AG04450 (cell line): ENCODE data around the gene CRYL1. TPM values are rescaled to one million over a fixed set of nuclear protein-coding genes. Genes with fewer than 3 reads are reported as not detected.

ENCODE experiments used
- CTCF ChIA-PET: fragments of 300-600, 350-600 bp; formaldehyde crosslinking; extraction: SDS; loops from one replicate; lab custom pipeline; 2022; ENCODE audit warnings: antibody characterized with exemption, inconsistent platforms; lab: Charles Lee
- POLR2A ChIA-PET: fragments of 350-600 bp; formaldehyde crosslinking; extraction: SDS; loops from one replicate; lab custom pipeline; 2021; ENCODE audit warnings: antibody characterized with exemption, inconsistent platforms; lab: Yijun Ruan, JAX
- DNase-seq: peaks from one replicate; pipeline ENCODE4 v3.0.0-alpha.2; 2011; ENCODE audit warnings: low read depth, low spot score
- H3K27ac ChIP-seq: one replicate; pipeline ENCODE4 v1.5.1; 2012; ENCODE audit warnings: low read depth, low read length, control low read depth
- H3K27me3 ChIP-seq: one replicate; pipeline ENCODE4 v1.6.0; 2012; ENCODE audit warnings: low read length; ENCODE audit not compliant: control insufficient read depth, insufficient read depth
- H3K4me3 ChIP-seq: 2 replicates; pipeline ENCODE4 v1.5.1; 2011; ENCODE audit warnings: mild to moderate bottlenecking, low read depth, low read length, control low read depth
- H3K9me3 ChIP-seq: 2 replicates; pipeline ENCODE4 v1.5.1; 2012; ENCODE audit warnings: low read length; ENCODE audit not compliant: control insufficient read depth, insufficient read depth
- polyA plus RNA-seq: library from polyadenylated mRNA; depleted of rRNA; stranded (reverse); fragments of >200 nt; gene quantifications from 2 replicates; pipeline ENCODE4 v1.2.3, GENCODE V29; 2011
- TF ChIP-seq, protein P1 (sequence below): IDR thresholded peaks from 2 replicates; pipeline ENCODE4 v1.5.1; 2011; ENCODE audit warnings: low read depth, low read length, control low read depth, inconsistent platforms

CRYL1 gene
- polyA plus RNA-seq, 1 experiment: 21.6 TPM

DNA sequence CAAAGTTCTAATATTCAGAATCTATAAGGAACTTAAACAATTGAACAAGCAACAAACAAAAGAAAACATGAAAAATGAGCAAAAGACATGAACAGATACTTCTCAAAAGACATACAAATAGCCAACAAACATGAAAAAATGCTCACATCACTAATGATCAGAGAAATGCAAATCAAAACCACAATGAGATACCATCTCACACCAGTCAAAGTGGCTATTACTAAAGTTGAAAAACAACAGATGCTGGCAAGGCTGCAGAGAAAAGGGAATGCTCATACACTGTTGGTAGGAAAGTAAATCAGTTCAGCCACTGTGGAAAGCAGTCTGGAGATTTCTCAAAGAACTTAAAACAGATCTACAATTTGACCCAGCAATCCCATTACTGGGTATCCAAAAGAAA, 74.3 kb downstream of the CRYL1 start:
- H3K27me3 ChIP-seq: no peaks in the 10 kb centered on the region
- no peak overlapping the region for H3K27ac ChIP-seq
- ChIA-PET CTCF (interaction anchor here (0.6 kb wide), 1 partner anchor 254 kb away, joined by 6 read pairs; no protein-coding TSS in a partner anchor), POLR2A (no interaction called here)
- DNase-seq: no peak
- H3K9me3 ChIP-seq: peaks cover 5% of the 10 kb centered on the region; the same call in 1 of the 2 replicates
- H3K4me3 ChIP-seq: no peak overlapping the region
- TF ChIP-seq, protein P1, sequence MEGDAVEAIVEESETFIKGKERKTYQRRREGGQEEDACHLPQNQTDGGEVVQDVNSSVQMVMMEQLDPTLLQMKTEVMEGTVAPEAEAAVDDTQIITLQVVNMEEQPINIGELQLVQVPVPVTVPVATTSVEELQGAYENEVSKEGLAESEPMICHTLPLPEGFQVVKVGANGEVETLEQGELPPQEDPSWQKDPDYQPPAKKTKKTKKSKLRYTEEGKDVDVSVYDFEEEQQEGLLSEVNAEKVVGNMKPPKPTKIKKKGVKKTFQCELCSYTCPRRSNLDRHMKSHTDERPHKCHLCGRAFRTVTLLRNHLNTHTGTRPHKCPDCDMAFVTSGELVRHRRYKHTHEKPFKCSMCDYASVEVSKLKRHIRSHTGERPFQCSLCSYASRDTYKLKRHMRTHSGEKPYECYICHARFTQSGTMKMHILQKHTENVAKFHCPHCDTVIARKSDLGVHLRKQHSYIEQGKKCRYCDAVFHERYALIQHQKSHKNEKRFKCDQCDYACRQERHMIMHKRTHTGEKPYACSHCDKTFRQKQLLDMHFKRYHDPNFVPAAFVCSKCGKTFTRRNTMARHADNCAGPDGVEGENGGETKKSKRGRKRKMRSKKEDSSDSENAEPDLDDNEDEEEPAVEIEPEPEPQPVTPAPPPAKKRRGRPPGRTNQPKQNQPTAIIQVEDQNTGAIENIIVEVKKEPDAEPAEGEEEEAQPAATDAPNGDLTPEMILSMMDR: no peak

DNA sequence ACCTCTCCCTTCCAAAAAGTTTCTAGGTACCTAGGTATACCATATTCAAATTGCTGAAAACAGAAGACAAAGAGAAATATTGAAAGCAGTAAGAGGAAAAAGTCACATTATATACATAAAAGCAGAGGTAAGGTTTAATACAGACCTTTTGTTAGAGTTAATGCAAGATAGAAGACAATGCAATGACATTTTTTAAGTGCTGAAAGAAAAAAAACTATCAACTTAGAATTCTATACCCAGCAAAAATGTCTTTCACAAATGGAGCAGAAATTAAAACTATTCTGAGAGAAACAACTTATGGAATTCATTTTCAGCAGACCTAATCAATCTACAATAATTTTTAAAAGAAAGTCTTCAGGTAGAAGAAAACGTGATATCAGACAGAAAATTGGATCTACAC, 77.2 kb downstream of the CRYL1 start:
- CTCF ChIA-PET: interaction anchor here (0.5 to 1.0 kb wide), 3 partner anchors 251 to 266 kb away, joined by 3 to 7 read pairs (median 4); no protein-coding TSS in a partner anchor
- TF ChIP-seq, protein P1: no peak
- POLR2A ChIA-PET: no interaction called here

DNA sequence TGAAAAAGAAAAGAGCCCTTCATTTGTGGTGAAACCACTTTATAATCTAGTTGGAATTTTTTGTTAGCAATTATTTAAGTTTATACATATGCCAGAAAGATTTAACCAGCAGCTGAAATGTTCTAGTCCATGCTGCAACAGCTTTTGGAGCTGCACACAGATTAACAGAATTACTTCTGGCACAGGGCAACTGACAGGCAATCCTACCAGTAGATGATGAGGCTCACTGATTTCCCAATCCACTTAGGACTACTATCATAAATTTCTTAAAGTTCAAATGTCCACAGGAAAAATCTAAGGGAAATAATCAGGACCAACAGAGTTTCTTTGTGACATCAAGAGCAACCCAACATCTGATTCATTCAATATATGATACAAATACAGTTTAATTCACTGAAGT, 78.8 kb downstream of the CRYL1 start:
- H3K27me3 ChIP-seq: no peaks in the 10 kb centered on the region
- H3K4me3 ChIP-seq: no peak overlapping the region
- DNase-seq: no peak
- ChIA-PET CTCF (no interaction called here), POLR2A (no interaction called here)
- H3K9me3 ChIP-seq: peaks cover 5% of the 10 kb centered on the region; the same call in 1 of the 2 replicates
- no peak overlapping the region for H3K27ac ChIP-seq
- TF ChIP-seq, protein P1: no peak

More for the DNA sequence above, 77.2 kb downstream of the CRYL1 start:
- Histone ChIP-seq H3K9me3 (peaks cover 5% of the 10 kb centered on the region; the same call in 1 of the 2 replicates), H3K27me3 (no peaks in the 10 kb centered on the region), H3K27ac (no peak overlapping the region), H3K4me3 (no peak overlapping the region)
- no peak for DNase-seq

DNA sequence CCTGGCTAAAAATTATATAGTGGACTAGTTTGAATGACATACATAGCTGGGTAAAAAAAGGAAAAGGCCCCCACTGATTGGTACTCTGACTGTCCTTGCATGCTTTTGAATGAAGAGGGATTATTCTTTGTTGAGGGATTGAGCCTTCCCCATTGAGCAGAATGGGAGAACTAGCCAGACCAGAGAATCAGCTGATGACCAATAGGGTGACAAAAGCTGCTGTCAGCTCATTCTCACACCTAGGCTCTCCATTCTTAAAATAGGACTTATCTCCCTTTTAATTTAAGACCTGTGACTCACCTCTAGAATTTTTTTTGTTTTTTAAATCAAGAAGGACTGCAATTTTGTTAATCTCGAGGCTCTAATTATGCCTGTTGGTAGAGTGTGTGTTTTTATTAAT, 79.3 kb downstream of the CRYL1 start:
- TF ChIP-seq, protein P1: no peak
- Histone ChIP-seq H3K4me3 (no peak overlapping the region), H3K9me3 (peaks cover 5% of the 10 kb centered on the region; the same call in 1 of the 2 replicates), H3K27ac (no peak overlapping the region), H3K27me3 (no peaks in the 10 kb centered on the region)
- ChIA-PET CTCF (no interaction called here), POLR2A (no interaction called here)
- DNase-seq: no peak

DNA sequence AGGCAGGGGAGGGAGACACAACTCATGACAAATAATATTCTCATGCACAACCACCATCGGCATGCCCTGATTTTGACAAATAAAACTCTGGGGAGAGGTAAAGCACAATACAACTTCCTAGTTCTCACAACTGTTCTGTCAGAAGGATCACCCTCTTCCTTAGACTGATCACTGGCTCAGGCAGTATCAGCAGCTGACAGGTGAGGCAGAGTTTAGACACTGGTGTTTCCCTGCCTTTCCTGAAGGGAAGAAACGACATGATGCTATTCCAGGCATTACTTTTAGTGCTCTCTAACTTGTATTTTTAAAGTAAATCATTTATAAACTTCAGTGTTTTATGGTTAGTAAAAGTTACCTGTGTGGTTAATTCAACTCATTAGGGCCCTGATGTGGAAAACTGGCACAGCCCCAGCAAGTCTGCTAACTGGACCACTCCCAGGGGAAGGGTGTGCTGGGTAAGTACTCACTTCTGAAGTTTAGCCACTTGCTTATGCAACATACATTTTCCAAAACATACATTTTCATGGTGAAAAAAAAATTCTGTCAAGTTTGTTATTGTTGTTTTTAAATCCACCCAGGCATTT, 82.8 kb downstream of the CRYL1 start:
- CTCF ChIA-PET: no interaction called here
- no peak overlapping the region for H3K27ac ChIP-seq
- no peak for DNase-seq
- no peaks in the 10 kb centered on the region for H3K9me3 ChIP-seq
- TF ChIP-seq, protein P1: no peak
- POLR2A ChIA-PET: no interaction called here
- no peak overlapping the region for H3K4me3 ChIP-seq
- peaks cover 2% of the 10 kb centered on the region for H3K27me3 ChIP-seq
